GM10266 (cell line): Measurements from ENCODE around the gene LRRC4B.

Experiments
- DNase-seq: peaks from one replicate; pipeline ENCODE4 v3.0.0; 2012; ENCODE audit errors: extremely low spot score
- TF ChIP-seq, protein P1 (sequence below): IDR thresholded peaks from 2 replicates; pipeline ENCODE4 v1.5.1; 2012; ENCODE audit warnings: mild to moderate bottlenecking, low read depth; ENCODE audit not compliant: control insufficient read depth, insufficient read depth; ENCODE audit errors: missing control alignments

The LRRC4B gene

DNA sequence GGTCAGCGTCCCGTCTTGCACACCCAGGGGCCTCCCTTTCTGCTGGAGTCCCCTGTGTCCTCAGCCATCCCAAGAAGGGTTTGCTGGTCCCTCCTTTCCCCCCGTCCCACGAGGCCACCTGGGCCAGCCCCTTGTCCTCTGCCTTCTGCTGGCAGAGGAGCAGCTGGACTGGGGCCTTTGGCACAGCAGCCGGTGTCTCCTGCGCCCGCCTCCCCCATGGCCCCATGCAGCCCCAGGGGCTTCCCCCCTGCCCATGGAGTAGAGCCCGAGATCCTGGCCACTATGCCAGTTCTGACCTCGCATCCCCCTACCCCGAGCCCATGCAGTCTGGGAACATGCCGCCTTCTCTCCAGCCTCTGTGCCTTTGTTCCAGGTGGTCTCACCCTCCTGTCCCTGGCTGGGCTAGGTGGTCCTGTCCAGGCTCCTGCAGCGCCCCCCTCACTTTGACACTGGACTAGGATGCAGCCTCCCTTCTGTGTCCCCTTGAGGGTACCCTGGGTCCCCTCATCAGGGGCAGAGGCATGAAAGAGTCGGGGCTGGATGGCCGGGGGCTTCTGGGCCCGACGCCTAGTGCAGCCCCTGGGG is 85.9 kb downstream of the LRRC4B start:
- DNase-seq, result no peak
- TF ChIP-seq, protein P1, sequence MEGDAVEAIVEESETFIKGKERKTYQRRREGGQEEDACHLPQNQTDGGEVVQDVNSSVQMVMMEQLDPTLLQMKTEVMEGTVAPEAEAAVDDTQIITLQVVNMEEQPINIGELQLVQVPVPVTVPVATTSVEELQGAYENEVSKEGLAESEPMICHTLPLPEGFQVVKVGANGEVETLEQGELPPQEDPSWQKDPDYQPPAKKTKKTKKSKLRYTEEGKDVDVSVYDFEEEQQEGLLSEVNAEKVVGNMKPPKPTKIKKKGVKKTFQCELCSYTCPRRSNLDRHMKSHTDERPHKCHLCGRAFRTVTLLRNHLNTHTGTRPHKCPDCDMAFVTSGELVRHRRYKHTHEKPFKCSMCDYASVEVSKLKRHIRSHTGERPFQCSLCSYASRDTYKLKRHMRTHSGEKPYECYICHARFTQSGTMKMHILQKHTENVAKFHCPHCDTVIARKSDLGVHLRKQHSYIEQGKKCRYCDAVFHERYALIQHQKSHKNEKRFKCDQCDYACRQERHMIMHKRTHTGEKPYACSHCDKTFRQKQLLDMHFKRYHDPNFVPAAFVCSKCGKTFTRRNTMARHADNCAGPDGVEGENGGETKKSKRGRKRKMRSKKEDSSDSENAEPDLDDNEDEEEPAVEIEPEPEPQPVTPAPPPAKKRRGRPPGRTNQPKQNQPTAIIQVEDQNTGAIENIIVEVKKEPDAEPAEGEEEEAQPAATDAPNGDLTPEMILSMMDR, result no peak

DNA sequence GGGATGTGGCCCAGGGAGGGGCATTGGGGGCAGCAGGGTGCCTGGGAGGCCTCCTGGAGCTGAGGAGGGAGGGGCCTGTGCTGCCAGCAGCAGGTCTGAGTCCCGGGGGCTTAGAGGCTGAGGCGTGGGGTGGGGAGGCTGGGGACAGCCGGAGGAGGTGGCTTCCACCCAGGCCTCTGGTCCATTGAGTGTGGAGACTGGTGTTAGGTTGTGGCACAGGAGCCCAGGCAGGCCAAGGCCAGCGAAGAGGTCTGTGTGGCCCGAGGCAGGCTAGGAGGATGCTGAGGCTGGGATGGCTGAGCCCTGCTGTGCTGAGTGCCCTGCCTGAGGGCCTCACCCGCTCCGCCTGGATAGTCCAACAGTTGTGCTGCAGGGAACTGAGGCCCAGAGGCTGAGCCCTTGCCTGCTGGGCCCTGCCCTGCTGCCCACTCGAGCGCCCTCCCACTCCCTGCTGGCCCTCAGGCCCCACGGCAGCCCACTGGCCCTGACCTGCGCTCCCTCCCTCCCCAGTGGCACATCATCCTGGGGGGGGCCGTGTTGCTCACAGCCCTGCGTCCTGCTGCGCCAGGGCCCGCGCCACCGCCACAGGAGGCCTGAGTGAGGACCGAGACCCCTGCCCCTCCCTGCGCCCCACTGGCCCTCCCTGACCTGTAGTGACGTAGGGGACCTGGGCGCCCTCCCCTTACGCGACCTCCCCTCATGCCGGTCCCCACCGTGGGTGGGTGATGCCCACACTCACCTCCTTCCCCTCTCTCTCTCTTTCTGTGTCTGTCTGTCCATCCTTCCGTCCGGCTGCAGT is 86.7 kb downstream of the LRRC4B start:
- TF ChIP-seq, protein P1, result no peak
- DNase-seq, result no peak

DNA sequence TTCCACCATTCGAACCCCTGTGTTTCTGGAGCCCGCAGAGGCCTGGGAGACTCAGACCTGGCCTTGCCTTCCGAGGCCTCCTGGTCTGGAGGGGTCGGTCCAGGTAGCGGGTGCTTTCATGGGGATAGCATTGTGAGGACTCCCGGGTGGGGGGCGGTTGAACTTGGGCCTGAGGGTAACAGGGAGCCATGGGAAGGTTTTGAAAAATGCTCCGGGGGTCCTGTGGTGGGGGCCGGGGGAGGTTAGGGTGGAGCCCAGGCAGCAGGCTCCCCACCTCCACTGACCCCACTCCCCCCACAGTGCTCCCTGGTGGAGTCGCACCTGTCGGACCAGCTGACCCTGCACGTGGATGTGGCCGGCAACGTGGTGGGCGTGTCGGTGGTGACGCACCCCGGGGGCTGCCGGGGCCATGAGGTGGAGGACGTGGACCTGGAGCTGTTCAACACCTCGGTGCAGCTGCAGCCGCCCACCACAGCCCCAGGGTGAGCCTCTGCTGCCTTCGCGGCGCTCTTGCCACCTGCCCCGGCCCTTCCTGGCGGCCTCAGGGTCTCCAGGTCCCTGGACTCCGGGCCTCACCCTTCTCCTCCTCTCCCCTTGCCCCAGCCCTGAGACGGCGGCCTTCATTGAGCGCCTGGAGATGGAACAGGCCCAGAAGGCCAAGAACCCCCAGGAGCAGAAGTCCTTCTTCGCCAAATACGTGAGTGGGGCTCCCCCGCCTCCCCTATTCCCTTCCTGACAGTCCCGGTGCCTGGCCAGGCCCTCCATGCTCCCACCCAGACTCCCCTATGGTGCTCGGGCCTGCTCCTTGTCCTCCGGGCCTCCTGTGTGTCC is 87.7 kb downstream of the LRRC4B start:
- DNase-seq, result no peak
- TF ChIP-seq, protein P1, result no peak

DNA sequence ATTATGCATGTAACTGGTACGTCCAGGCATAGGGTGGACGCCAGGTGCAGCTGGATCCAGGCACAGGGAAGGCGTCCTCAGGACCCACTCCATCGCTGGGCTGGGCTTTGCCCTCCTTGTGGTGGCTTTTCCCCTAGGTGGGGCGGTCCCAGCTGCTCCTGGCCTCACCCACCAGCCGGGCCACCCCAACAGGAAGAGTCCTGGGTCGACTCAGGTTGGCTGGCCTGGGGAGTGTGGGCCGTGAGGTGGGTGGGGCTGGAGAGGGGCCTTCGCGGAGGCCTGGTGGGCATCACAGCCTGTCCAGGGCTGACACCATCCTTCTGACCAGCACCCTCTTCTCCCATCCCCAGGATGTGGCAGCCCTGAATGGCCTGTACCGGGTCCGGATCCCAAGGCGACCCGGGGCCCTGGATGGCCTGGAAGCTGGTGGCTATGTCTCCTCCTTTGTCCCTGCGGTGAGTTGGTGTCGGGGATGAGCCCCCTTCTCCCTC is 88.4 kb downstream of the LRRC4B start:
- DNase-seq, result no peak
- TF ChIP-seq, protein P1, result no peak

DNA sequence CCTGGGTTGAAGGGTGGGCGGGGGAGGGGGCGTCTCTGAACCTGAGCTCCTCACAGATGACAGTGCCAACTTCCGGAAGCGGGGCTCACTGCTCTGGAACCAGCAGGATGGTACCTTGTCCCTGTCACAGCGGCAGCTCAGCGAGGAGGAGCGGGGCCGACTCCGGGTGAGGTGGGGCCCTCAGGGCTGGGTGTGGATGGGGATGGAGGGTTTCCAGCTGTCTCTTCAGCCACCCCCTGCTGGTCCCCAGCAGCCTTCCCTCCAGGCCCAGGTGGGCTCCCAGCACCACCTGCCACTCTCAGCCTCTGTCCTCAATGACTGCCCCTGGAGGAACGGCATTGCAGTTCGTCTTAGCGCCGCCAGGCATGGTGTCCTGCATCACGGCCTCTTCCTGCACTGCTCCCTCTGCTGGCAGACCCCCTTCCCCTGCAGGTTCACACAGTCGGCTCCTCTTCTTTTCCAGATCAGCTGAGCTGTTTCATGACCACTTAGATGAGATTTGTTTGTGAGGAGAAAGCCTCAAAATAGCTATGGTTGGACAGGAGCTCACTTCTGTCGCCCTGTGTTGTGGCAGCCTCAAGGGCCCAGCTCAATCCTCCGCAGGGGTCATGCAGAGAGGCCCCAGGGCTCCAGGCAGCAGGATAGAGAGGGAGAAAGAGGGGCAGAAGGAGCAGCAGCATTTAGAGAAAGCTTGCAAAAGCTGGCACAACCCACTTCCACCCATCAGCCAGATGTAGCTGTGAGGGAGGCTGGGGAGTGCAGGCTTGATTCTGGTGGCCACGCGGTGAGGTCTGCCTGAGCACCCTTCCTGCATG is 89.1 kb downstream of the LRRC4B start:
- no peak for DNase-seq
- TF ChIP-seq, protein P1, result peak; percentile 20

DNA sequence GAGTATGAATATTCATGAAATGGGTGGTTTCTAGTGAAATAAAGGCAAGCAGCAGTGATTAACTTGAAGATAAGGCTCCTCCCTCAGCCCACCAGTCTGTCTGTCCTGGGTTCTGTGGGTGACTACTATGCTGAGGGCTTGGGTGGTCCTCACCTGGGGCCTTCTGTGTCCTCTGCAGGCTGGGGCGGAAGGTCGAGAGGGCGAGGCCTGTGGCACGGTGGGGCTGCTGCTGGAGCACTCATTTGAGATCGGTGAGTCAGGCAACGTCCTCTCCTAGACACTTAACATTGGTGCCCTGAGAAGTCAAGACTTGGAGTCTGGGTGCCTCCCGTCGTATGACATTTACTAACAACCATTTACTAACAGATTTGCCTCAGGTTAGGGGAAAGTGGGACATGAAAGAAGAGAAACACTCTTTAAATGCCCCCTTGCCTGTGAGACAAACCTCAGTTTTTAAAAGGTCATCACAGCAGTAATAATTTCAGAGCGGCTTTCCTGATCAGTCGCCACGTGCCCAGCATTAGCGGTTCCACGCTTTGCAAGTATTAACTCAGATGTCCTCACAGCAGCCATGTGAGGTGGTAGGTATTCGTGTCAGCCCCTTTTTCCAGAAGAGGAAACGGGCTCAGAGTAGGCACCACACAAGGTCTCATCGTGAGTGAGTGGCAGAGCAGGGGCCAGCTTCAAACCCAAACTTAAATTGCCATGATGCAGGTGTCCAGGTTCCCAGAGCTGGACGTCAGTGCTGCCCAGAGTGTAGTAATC is 90.3 kb downstream of the LRRC4B start:
- TF ChIP-seq, protein P1, result no peak
- DNase-seq, result no peak
